DOHH2 (cell line): ENCODE measurements around the gene DNAH6.

Source experiments
- EZH2phosphoT487 ChIP-seq: fragments of 200-600 bp; sonication (generic); IDR thresholded peaks from 2 replicates; pipeline ENCODE4 v1.6.1; 2017; ENCODE audit warnings: borderline replicate concordance, mild to moderate bottlenecking, antibody characterized with exemption, low read length, moderate library complexity, mixed read lengths
- TF ChIP-seq, protein P1 (sequence below): fragments of 200-600 bp; sonication (generic); IDR thresholded peaks from one replicate; pipeline ENCODE4 v1.5.1; 2014; ENCODE audit warnings: antibody characterized with exemption, mild to moderate bottlenecking, low read depth, low read length; ENCODE audit not compliant: poor library complexity, severe bottlenecking

DNA sequence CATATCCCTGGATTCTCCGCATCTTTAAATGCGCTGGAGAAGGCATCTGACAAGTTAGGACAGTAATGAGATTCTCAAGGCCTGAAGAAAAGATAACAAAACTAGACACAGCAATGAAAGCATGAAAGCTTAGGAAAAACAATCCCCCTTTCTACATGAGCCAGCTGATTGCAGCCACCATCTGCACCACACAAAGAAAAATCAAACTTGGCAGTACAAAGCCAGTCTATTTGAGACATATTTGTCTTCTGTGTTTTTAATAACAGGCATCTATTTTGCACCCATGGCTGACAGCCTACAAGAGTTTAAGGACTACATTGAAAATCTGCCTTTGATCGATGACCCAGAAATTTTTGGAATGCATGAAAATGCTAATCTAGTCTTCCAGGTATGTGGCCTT, 281.0 kb downstream of the DNAH6 start:
- TF ChIP-seq, protein P1, sequence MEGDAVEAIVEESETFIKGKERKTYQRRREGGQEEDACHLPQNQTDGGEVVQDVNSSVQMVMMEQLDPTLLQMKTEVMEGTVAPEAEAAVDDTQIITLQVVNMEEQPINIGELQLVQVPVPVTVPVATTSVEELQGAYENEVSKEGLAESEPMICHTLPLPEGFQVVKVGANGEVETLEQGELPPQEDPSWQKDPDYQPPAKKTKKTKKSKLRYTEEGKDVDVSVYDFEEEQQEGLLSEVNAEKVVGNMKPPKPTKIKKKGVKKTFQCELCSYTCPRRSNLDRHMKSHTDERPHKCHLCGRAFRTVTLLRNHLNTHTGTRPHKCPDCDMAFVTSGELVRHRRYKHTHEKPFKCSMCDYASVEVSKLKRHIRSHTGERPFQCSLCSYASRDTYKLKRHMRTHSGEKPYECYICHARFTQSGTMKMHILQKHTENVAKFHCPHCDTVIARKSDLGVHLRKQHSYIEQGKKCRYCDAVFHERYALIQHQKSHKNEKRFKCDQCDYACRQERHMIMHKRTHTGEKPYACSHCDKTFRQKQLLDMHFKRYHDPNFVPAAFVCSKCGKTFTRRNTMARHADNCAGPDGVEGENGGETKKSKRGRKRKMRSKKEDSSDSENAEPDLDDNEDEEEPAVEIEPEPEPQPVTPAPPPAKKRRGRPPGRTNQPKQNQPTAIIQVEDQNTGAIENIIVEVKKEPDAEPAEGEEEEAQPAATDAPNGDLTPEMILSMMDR: no peak
- TF ChIP-seq EZH2phosphoT487: no peak
